ENCODE data around the gene ELAVL1. TPM values are rescaled to one million over a fixed set of nuclear protein-coding genes. Genes with fewer than 3 reads are reported as not detected.

Gene ELAVL1
- total RNA-seq, 2 experiments from 2014 or later: 161 to 164 TPM

GRCh38 chr19:7917267-7918061, 88.0 kb downstream of the ELAVL1 start:
- DNase-seq (peak; percentile 76), ATAC-seq (peak; percentile 18)
- peak overlapping the region; percentile 46 for H3K27ac Mint-ChIP-seq
- ChIA-PET POLR2A (interaction anchor here (2.0 to 3.2 kb wide), 4 partner anchors 9 to 26 kb away, joined by 12 to 14 read pairs (median 13); partner anchors contain the start of genes CTXN1, MAP2K7 and TIMM44), CTCF (interaction anchor here (1.1 to 2.4 kb wide), 5 partner anchors 9 to 60 kb away, joined by 3 to 14 read pairs (median 3); partner anchors contain the start of genes MAP2K7 and TIMM44)
- TF ChIP-seq CTCF (IDR thresholded peaks at IDR 0.05): peak; percentile 70
- H3K27me3 Mint-ChIP-seq: peaks cover 22% of the 10 kb centered on the region
- intact Hi-C loops (cut with micrococcal nuclease): no loop called here
- H3K4me3 Mint-ChIP-seq: peak overlapping the region; percentile 73
- H3K4me1 Mint-ChIP-seq (ENCODE audit: low read depth): peaks cover 28% of the 10 kb centered on the region
- peaks cover 4% of the 10 kb centered on the region for H3K36me3 Mint-ChIP-seq (ENCODE audit: low read depth)
- no peaks in the 10 kb centered on the region for H3K9me3 Mint-ChIP-seq

- ChIA-PET CTCF (interaction anchor here (2.4 kb wide), 1 partner anchor 48 kb away, joined by 14 read pairs; no protein-coding TSS in a partner anchor), POLR2A (interaction anchor here (2.0 to 3.2 kb wide), 4 partner anchors 9 to 26 kb away, joined by 12 to 14 read pairs (median 13); partner anchors contain the start of genes CTXN1, MAP2K7 and TIMM44)
- peaks cover 22% of the 10 kb centered on the region for H3K27me3 Mint-ChIP-seq
- H3K9me3 Mint-ChIP-seq: no peaks in the 10 kb centered on the region
- no peak for TF ChIP-seq CTCF (IDR thresholded peaks at IDR 0.05)
- peaks cover 7% of the 10 kb centered on the region for H3K36me3 Mint-ChIP-seq (ENCODE audit: low read depth)
- ATAC-seq (no peak), DNase-seq (no peak)
- H3K27ac Mint-ChIP-seq: peak overlapping the region; percentile 46
- H3K4me1 Mint-ChIP-seq (ENCODE audit: low read depth): peaks cover 28% of the 10 kb centered on the region
- intact Hi-C loops (cut with micrococcal nuclease): no loop called here
- H3K4me3 Mint-ChIP-seq: peak overlapping the region; percentile 73
Measured at GRCh38 chr19:7916955-7917266, 88.5 kb downstream of the ELAVL1 start.

GRCh38 chr19:7916103-7916954, 89.1 kb downstream of the ELAVL1 start:
- H3K36me3 Mint-ChIP-seq (ENCODE audit: low read depth): peaks cover 11% of the 10 kb centered on the region
- ChIA-PET CTCF (interaction anchor here (1.1 to 2.4 kb wide), 3 partner anchors 21 to 86 kb away, joined by 3 to 14 read pairs (median 4); no protein-coding TSS in a partner anchor), POLR2A (interaction anchor here (0.9 to 3.2 kb wide), 5 partner anchors 8 to 27 kb away, joined by 4 to 14 read pairs (median 13); partner anchors contain the start of genes CTXN1, MAP2K7 and TIMM44)
- peak; percentile 3 for ATAC-seq
- peak; percentile 73 for DNase-seq
- H3K9me3 Mint-ChIP-seq: no peaks in the 10 kb centered on the region
- peak overlapping the region; percentile 73 for H3K4me3 Mint-ChIP-seq
- peaks cover 28% of the 10 kb centered on the region for H3K4me1 Mint-ChIP-seq (ENCODE audit: low read depth)
- H3K27me3 Mint-ChIP-seq: peaks cover 22% of the 10 kb centered on the region
- TF ChIP-seq CTCF (IDR thresholded peaks at IDR 0.05): no peak
- intact Hi-C loops (cut with micrococcal nuclease): no loop called here
- no peak overlapping the region for H3K27ac Mint-ChIP-seq

- Mint-ChIP-seq H3K27ac (no peak overlapping the region), H3K9me3 (no peaks in the 10 kb centered on the region), H3K4me3 (peak overlapping the region; percentile 53), H3K27me3 (peaks cover 22% of the 10 kb centered on the region), H3K36me3 (ENCODE audit: low read depth) (peaks cover 17% of the 10 kb centered on the region), H3K4me1 (ENCODE audit: low read depth) (peaks cover 25% of the 10 kb centered on the region)
- ATAC-seq (no peak), DNase-seq (no peak)
- no peak for TF ChIP-seq CTCF (IDR thresholded peaks at IDR 0.05)
- ChIA-PET POLR2A (interaction anchor here (0.7 to 3.2 kb wide), 5 partner anchors 10 to 16 kb away, joined by 3 to 13 read pairs (median 4); partner anchors contain the start of genes CTXN1 and MAP2K7), CTCF (interaction anchor here (1.1 to 1.3 kb wide), 2 partner anchors 21 to 87 kb away, joined by 3 to 4 read pairs; no protein-coding TSS in a partner anchor)
- intact Hi-C loops (cut with micrococcal nuclease): no loop called here
Measured at GRCh38 chr19:7915250-7916102, 90.0 kb downstream of the ELAVL1 start.
